Stimulated activated CD8-positive, alpha-beta memory T cell treated with anti-CD3 and anti-CD28 coated beads, Interleukin-12 subunit alpha, Interleukin-12 subunit beta, amount 100 ng/mL, for 24 hours (primary cell): ENCODE results near the gene WDHD1.
A peak's percentile ranks its signal among the peaks of the same experiment; 100 is the strongest.
"Not testable (repeated sequence)": the region's sequence is repeated elsewhere in the genome, so short reads cannot be mapped to it uniquely, and the experiment has no call there.

Experiments used
- DNase-seq: peaks from one replicate; pipeline ENCODE4 v3.0.0-alpha.2; 2020; ENCODE audit errors: extremely low read depth

The WDHD1 gene

GRCh38 chr14:54908973-54909372, 117.9 kb downstream of the WDHD1 start:
- DNase-seq = not testable (repeated sequence)

GRCh38 chr14:54908190-54908589, 118.7 kb downstream of the WDHD1 start:
- no peak for DNase-seq

DNA sequence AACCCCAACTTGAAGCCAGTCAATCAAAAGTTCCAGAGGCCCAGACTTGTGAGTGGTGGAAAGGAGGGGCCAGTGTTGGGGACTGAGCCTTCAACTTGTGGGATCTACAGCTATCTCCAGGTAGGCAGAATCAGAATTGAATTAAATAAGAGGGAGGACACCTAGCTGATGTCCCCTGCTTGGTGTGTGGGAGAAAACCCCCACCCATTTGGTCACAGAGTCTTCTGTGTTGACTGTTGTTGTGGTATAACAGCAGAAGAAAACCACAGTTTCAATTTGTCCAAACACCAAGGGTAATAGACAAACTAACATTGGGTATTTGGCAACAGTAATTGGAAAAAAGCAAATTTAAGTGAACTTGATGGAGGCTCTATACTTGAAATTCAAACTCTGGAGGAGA, 120.8 kb downstream of the WDHD1 start:
- no peak for DNase-seq

GRCh38 chr14:54902521-54903420, 124.1 kb downstream of the WDHD1 start, which contains the start of gene GCH1:
Gene GCH1, minus strand, starts transcription at chr14:54902826. Its CDS starts 163 bp downstream, at chr14:54902663.
- peak; percentile 39 for DNase-seq

- peak; percentile 55 for DNase-seq
These were observed 124.8 kb downstream of the WDHD1 start for GRCh38 chr14:54902143-54902520.

DNA sequence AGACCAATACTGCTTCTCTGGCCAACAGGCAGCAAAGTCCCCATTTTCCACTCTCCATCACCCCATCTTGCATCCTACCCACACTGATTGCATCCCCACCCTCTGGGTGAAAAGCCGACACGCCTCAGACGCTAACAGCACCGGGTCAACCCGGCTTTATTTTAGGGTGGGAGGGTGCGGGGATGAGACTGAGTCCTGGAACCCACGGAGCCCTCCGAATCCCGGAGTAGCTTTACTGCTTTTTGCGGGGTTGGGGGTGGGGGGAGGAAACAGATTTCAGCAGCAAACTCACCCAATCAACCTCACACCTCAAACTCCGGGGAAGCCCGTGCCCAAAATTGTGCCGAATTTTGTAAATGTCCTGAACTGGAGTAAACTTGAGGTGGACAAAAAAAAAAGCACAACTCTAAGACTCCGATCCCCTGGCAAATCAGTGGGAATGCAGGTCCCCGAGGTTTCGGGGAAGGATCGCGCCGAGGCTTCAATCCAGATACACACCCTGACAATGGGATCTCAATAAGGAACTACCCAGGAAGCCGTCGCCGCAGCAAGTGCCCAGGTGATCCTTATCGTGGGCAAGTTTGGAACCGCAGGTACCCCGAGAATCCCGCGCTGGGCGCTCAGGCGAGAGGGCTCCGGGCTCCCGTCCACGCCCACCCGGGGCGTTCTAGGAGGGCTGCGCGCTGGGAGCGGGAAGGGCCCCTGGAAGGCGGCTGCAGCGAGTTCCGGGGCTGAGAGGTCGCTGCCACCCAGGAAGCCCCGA, 125.3 kb downstream of the WDHD1 start:
- DNase-seq = no peak

GRCh38 chr14:54899573-54899972, 127.3 kb downstream of the WDHD1 start:
- DNase-seq = no peak

- DNase-seq = not testable (repeated sequence)
These were observed 128.9 kb downstream of the WDHD1 start for GRCh38 chr14:54897809-54898555.

DNA sequence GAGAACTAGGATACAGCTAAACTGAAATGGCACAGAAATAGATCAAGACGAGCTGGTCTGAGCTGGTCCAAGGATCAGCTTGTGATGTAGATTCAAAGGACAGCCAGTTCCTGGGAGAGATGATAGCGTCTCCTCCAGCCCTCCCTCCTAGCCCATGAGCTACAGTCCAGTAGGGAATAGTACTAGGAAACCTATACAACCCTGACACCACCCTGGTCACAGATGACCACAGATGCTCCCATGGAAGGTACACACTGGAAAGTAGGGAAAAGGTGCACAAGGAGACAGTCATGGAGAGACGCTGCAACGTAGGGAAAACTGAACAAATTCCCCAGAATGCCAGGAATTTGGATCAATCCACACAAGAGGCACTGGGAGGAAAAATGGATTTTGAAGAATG, 131.2 kb downstream of the WDHD1 start:
- DNase-seq = no peak

DNA sequence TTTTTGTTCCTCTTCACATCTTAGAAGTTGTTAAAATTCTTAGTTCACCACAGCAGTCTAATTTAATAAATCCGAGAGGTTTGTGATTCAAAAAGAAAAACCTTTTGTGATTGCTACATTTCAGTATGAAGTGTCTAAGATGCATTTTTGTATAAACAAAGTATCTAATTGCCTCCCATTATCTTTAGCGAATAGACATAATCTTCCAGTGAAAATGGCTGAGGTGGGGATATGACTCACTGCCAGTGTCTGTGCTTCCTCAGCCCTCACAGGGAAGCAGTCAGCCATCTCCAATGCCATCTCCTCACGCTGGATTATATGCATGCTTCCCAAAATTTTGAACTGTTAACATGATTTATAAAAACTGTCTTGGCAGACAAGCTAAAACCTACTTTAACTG, 131.9 kb downstream of the WDHD1 start:
- no peak for DNase-seq

DNA sequence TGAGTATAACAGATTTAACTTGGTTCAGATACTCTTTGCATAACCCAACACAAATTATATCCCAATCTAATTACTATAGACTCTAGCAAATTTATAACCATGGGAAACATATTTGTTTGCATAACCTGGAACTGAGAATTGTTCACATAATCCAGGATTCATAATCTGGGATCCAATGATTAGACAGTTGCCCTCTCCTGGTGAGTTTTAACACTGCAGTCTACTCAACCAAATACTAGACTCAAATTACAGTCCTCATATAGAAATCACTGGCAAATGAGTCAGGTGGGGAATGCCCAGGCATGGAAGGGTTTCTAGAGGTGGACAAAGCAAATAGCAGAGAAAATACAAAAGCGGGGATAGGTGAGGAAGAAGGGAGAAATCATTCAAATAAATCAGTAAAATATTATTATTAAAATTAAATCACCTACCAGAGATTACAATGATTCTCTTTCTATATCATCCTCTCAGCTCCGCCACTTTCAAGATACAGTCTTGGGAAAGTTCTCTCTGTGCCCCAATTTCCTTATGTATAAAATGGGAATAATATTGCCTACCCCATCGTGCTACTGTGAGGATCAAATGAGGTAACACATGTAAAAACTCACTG, 133.6 kb downstream of the WDHD1 start:
- no peak for DNase-seq

DNA sequence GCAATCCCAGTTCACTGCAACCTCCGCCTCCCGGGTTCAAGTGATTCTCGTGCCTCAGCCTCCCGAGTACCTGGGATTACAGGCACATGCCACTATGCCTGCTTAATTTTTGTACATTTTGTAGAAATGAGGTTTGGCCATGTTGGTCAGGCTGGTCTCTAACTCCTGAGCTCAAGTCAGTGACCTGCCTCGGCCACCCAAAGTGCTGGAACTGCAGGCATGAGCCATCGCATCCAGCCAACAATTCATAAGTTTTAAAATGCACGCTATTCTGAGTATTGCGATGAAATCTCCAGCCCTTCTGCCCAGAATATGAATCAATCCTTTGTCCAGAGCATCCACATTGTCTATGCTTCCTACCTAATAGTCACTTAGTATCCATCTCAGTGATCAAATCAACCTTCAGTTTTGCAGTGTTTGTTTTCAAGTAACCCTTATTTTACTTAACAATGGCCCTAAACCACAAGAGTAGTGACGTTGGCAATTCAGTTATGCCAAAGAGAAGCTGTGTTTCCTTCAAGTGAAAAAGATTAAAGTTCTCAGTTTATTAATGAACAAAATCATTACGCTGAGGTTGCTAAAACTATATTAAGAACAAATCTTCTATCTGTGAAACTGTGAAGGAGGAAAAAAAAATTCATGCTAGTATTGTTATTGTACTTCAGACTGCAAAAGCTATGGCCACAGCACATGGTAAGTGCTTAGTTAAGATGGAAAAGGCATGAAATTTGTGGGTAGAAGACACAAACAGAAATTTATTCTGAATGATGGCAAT, 135.2 kb downstream of the WDHD1 start:
- no peak for DNase-seq

- DNase-seq = no peak
These were observed 136.1 kb downstream of the WDHD1 start for GRCh38 chr14:54890788-54891187.

- DNase-seq = no peak
These were observed 137.0 kb downstream of the WDHD1 start for GRCh38 chr14:54889919-54890318.
